ENCODE results near the gene KCNN1. TPM values are rescaled to one million over a fixed set of nuclear protein-coding genes. Genes with fewer than 3 reads are reported as not detected.
A peak's percentile ranks its signal among the peaks of the same experiment; 100 is the strongest.

The KCNN1 gene
- total and polyA plus RNA-seq, 2 of the 13 experiments (the other 11 are each of a cell fraction or from before 2014, with no cell fraction given), result 0.04 TPM; not detected in 1

GRCh38 chr19:18014197-18014596 is 47.3 kb downstream of the KCNN1 start:
- H3K27me3 ChIP-seq (ENCODE audit: control insufficient read depth in 1 of 2, insufficient read depth in 2 of 2, low read length in 2 of 2), result no peaks in the 10 kb centered on the region
- no peak for ATAC-seq
- in situ Hi-C loops (cut with HindIII; ENCODE audit: extremely low pct_ligation_motif_present, low pct_unique_long_range_greater_than_20kb) (no loop called here), intact Hi-C loops (cut with micrococcal nuclease; ENCODE audit: unreplicated experiment) (no loop called here)
- DNase-seq (ENCODE audit: low spot score), result no peak
- H3K27ac ChIP-seq (ENCODE audit: extremely low read length, insufficient read depth, low read length), result no peak overlapping the region
- H3K36me3 ChIP-seq (replicated peaks in 1 of 2; ENCODE audit: control insufficient read depth in 1 of 2, insufficient read depth in 2 of 2, low read length in 2 of 2), result peaks cover 5% of the 10 kb centered on the region in 2 experiments; a peak in 3 of 5 replicates
- no peak for FAIRE-seq
- TF ChIP-seq ASH2L (IDR thresholded peaks at IDR 0.05; ENCODE audit: insufficient read length, low read depth, low read length), result no peak
- no peak for TF ChIP-seq ZNF264 (CRISPR knock-in tag; IDR thresholded peaks at IDR 0.05)
- no peak for TF ChIP-seq PAXIP1 (CRISPR knock-in tag; conservative IDR thresholded peaks at IDR 0.05)
- TF ChIP-seq ZNF609 (CRISPR knock-in tag; IDR thresholded peaks at IDR 0.05; ENCODE audit: borderline replicate concordance), result no peak
- TF ChIP-seq PBX2 (CRISPR knock-in tag; IDR thresholded peaks at IDR 0.05), result no peak
- no peak for TF ChIP-seq ZSCAN12 (CRISPR knock-in tag; IDR thresholded peaks at IDR 0.05)
- TF ChIP-seq ZBTB46 (CRISPR knock-in tag; IDR thresholded peaks at IDR 0.05; ENCODE audit: borderline replicate concordance), result no peak
- TF ChIP-seq NFIC (IDR thresholded peaks at IDR 0.05; ENCODE audit: low read length), result no peak
- TF ChIP-seq RFX3 (CRISPR knock-in tag; IDR thresholded peaks at IDR 0.05), result no peak
- TF ChIP-seq SATB2 (CRISPR knock-in tag; IDR thresholded peaks at IDR 0.05), result no peak
- no peak for TF ChIP-seq GFI1 (CRISPR knock-in tag; IDR thresholded peaks at IDR 0.05; ENCODE audit: borderline replicate concordance)
- TF ChIP-seq ZNF143 (CRISPR knock-in tag; IDR thresholded peaks at IDR 0.05), result no peak
- TF ChIP-seq BORCS8-MEF2B (CRISPR knock-in tag; IDR thresholded peaks at IDR 0.05), result no peak
- POLR2A ChIA-PET, result interaction anchor here (0.8 to 2.1 kb wide), 6 partner anchors 8 to 42 kb away, joined by 3 to 10 read pairs (median 4); no protein-coding TSS in a partner anchor
- peaks cover 54% of the 10 kb centered on the region for H3K4me1 ChIP-seq (ENCODE audit: insufficient read depth, low read length)
- no peaks in the 10 kb centered on the region for H4K20me1 ChIP-seq (ENCODE audit: insufficient read depth, low read length)
- no peak overlapping the region for H2AFZ ChIP-seq (ENCODE audit: low read length)
- BruUV-seq (replicated peaks), result no TSS peak
- H3K4me2 ChIP-seq (ENCODE audit: low read depth, low read length), result peak overlapping the region; percentile 54
- CTCF ChIA-PET (ENCODE audit: low intra/inter-chr PET ratio, low total read pairs), result no interaction called here
- no peaks in the 10 kb centered on the region for H3K9me3 ChIP-seq (ENCODE audit: low read length)
- H3K79me2 ChIP-seq (ENCODE audit: insufficient read depth, low read length), result no peaks in the 10 kb centered on the region
- 84% methylated on average over 6 of the region's 6 CpGs for WGBS (ENCODE audit: low lambda C conversion rate)
- no peak overlapping the region for H3K9ac ChIP-seq (ENCODE audit: insufficient read depth, low read depth, low read length)
- H3K4me3 ChIP-seq (replicated peaks in 1 of 3; ENCODE audit: insufficient read depth in 1 of 3, low read depth in 2 of 3, low read length in 3 of 3), result peak overlapping the region in 1 of 3 experiments; percentile 23; a peak in 1 of 6 replicates
